Measurements from ENCODE around the gene ZNF594. TPM values are rescaled to one million over a fixed set of nuclear protein-coding genes. Genes with fewer than 3 reads are reported as not detected.

Gene ZNF594
- total RNA-seq, 1 experiment from 2014 or later = 12.5 TPM

GRCh38 chr17:5210614-5211252 is 19.1 kb upstream of the ZNF594 start:
- Histone ChIP-seq H4K5ac (ENCODE audit: insufficient read length, low read depth, low read length) (no peak overlapping the region), H4K8ac (replicated peaks; ENCODE audit: insufficient read length, low read depth, low read length) (no peak overlapping the region), H2BK15ac (ENCODE audit: low read depth, low read length) (no peak overlapping the region), H3K9me3 (ENCODE audit: control insufficient read depth, low read depth, low read length) (no peaks in the 10 kb centered on the region), H2BK12ac (ENCODE audit: insufficient read length, low read depth, low read length) (no peak overlapping the region), H2BK120ac (ENCODE audit: low read depth, low read length, poor library complexity, severe bottlenecking) (no peak overlapping the region), H3K9ac (ENCODE audit: extremely low read depth, insufficient read length, low read length) (no peak overlapping the region), H2BK5ac (ENCODE audit: insufficient read length, low read length) (no peak overlapping the region), H3K18ac (ENCODE audit: insufficient read length, low read depth, low read length) (no peak overlapping the region), H3K4me1 (ENCODE audit: insufficient read depth, low read length) (no peaks in the 10 kb centered on the region), H3K4me2 (ENCODE audit: insufficient read depth, insufficient read length, low read length) (no peak overlapping the region), H4K91ac (ENCODE audit: insufficient read length, low read depth, low read length) (no peak overlapping the region), H3K14ac (ENCODE audit: insufficient read depth, low read length) (no peak overlapping the region), H2BK20ac (ENCODE audit: low read depth, low read length, poor library complexity, severe bottlenecking) (no peak overlapping the region), H3K56ac (ENCODE audit: insufficient read length, low read depth, low read length) (no peak overlapping the region), H3T11ph (ENCODE audit: low read length) (no peak overlapping the region), H2AK5ac (ENCODE audit: insufficient read length, low read length) (no peak overlapping the region), H4K20me1 (ENCODE audit: control insufficient read depth, insufficient read depth, insufficient read length) (no peaks in the 10 kb centered on the region), H3K27ac (ENCODE audit: insufficient read length, low read depth, low read length) (no peak overlapping the region), H3K27me3 (ENCODE audit: insufficient read depth, low read length) (no peaks in the 10 kb centered on the region; the same call in 1 of the 2 replicates), H3K79me1 (ENCODE audit: insufficient read depth, low read depth, low read length, poor library complexity, severe bottlenecking) (no peaks in the 10 kb centered on the region), H3K23me2 (ENCODE audit: insufficient read length, low read depth, low read length, poor library complexity, severe bottlenecking) (no peaks in the 10 kb centered on the region), H2AFZ (ENCODE audit: low read length) (no peak overlapping the region), H3K4ac (ENCODE audit: low read depth, low read length) (no peak overlapping the region), H3K23ac (ENCODE audit: insufficient read length, low read depth, low read length) (no peak overlapping the region), H3K79me2 (ENCODE audit: insufficient read depth, low read length) (no peaks in the 10 kb centered on the region)
- Mint-ChIP-seq H3K36me3 (ENCODE audit: insufficient read depth in 1 of 3, low read depth in 3 of 3) (no peaks in the 10 kb centered on the region; a peak in 1 of 7 replicates), H3K27ac (no peak overlapping the region), H3K4me3 (no peak overlapping the region), H3K27me3 (ENCODE audit: low read depth) (peaks cover 2% of the 10 kb centered on the region), H3K4me1 (no peaks in the 10 kb centered on the region), H3K9me3 (no peaks in the 10 kb centered on the region)
- DNase-seq = no peak
- TF ChIP-seq CTCF (conservative IDR thresholded peaks at IDR 0.05) = no peak
- WGBS (ENCODE audit: extremely low coverage, insufficient read length, low lambda C conversion rate) = no CpG with 5 or more reads among the region's 8 CpGs

Measured in H9 (cell line).